Stomach (tissue), 9 donors: ENCODE measurements around the gene LEMD2. TPM values are rescaled to one million over a fixed set of nuclear protein-coding genes. Genes with fewer than 3 reads are reported as not detected.
A peak's percentile ranks its signal among the peaks of the same experiment; 100 is the strongest.

ENCODE experiments used
- DNase-seq, 2 donors: peaks; one replicate each; pipeline versions ENCODE4 v3.0.0 to v3.0.0-alpha.2; 2013 to 2019
- H3K27ac ChIP-seq, 5 donors: fragments of 200-600 bp in 4 of 5; sonication (generic) in 4 of 5; one replicate each; pipeline ENCODE4 v1.5.1; 2013 to 2019; ENCODE audit warnings: mild to moderate bottlenecking in 1 of 5, moderate library complexity in 1 of 5
- H3K27me3 ChIP-seq, 3 donors: fragments of 200-600 bp; sonication (generic); one replicate each; pipeline ENCODE4 v1.5.1; 2017 to 2019; ENCODE audit warnings: mixed run types in 1 of 3
- H3K36me3 ChIP-seq, 4 donors: fragments of 200-600 bp; sonication (generic); 1 replicate in 3 of 4; 2 replicates in 1 of 4; pipeline ENCODE4 v1.5.1; 2016 to 2019
- H3K4me1 ChIP-seq, 4 donors: fragments of 200-600 bp; sonication (generic); one replicate each; pipeline ENCODE4 v1.5.1; 2016 to 2019
- H3K4me3 ChIP-seq, 4 donors: fragments of 200-600 bp; sonication (generic) in 3 of 4; one replicate each; pipeline ENCODE4 v1.5.1; 2016 to 2019; ENCODE audit warnings: mild to moderate bottlenecking in 1 of 4
- H3K9me3 ChIP-seq, 4 donors: fragments of 200-600 bp; sonication (generic); one replicate each; pipeline ENCODE4 v1.5.1; 2016 to 2019
- EP300 ChIP-seq: sonication (generic); formaldehyde crosslinking; IDR thresholded peaks from one replicate; pipeline ENCODE4 v1.6.1; 2017; ENCODE audit warnings: antibody characterized with exemption
- POLR2A ChIP-seq, 4 donors: fragments of 450-650 bp; IDR thresholded peaks; one replicate each; pipeline ENCODE4 v1.6.1; 2016; ENCODE audit warnings: antibody characterized with exemption in 4 of 4, control low read depth in 2 of 4, mild to moderate bottlenecking in 1 of 4, moderate library complexity in 1 of 4
- POLR2AphosphoS5 ChIP-seq, 3 donors: sonication (generic); formaldehyde crosslinking; IDR thresholded peaks; one replicate each; pipeline ENCODE4 v1.6.1; 2016; ENCODE audit warnings: antibody characterized with exemption in 3 of 3
- WGBS, 5 donors: extraction: QIAGEN DNeasy Blood & Tissue Kit in 3 of 5; methylation state at CpG; one replicate each; pipeline versions ENCODE4 v1.1.5 to v1.1.7; 2013 to 2018; 5-methylcytosine and 5-hydroxymethylcytosine counted together
- intact Hi-C: fragments of 100-400 bp; cut with DNase I; formaldehyde crosslinking; loops from one replicate; pipeline ENCODE4 v1.15.1; 2023; ENCODE audit warnings: low total_unique reads
- polyA plus RNA-seq, 3 donors: library from polyadenylated mRNA; stranded (reverse); fragments of 200-250 nt; gene quantifications; one replicate each; pipeline ENCODE4 v1.2.3, GENCODE V29; 2013
- total RNA-seq, 5 donors: library from RNA; depleted of rRNA; stranded (reverse); fragments of >200 nt; gene quantifications; one replicate each; pipeline versions ENCODE4 v1.1.0 to v1.2.3, GENCODE V29; 2014 to 2016
- TF ChIP-seq, protein P1 (sequence below), 7 experiments: fragments of 450-650 bp in 4 of 7; fragments of 200-600 bp in 3 of 7; sonication (generic) in 3 of 7; IDR thresholded peaks; one replicate each; pipeline ENCODE4 v1.5.1; 2016 to 2019; ENCODE audit warnings: antibody characterized with exemption in 7 of 7, control low read depth in 2 of 7, mild to moderate bottlenecking in 1 of 7
- donor health status: healthy with polysubstance abuse.
- donor health status: Bipolar disorder and iron deficiency.
- donor health status: healthy.

Gene LEMD2
- total and polyA plus RNA-seq, 8 donors = 22.0 to 428 (median 54.2) TPM

DNA sequence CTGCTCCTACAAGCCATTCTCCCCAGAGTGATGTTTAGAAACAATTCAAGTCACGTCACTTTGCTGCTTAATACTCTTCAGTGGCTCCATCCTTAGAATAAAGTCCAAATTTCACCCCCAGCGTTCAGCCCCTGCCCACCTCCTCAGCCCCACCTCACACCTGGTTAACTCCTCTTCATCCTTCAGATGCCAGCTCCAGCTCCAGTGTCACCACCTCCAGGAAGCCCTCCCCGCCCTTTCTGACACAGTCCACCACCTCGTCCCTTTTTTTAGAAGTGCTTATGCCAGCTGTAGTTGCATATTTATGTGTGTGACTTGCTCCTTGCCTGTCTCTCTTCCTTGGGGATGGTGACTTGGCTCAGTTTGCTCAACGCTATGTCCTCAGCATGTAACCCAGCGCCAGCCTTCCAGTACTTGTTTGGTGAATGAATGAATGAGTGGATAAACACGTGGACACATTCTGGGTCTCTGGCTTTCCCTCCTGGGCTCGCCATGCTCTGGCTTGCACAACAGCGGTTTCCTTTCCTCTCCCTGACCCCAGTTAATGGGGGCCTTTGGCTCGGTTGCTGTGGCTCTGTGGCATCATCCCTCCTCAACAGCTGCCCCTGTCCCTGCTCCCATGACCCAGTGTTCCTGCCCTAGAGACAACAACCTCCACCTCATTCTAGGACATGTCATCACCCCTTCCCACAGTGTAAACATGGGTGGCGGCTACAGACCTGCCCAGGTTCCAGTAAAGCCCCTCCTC is 38.5 kb downstream of the LEMD2 start:
- Histone ChIP-seq H3K27ac (peak overlapping the region in 1 of 5 donors; percentile 28), H3K36me3 (no peaks in the 10 kb centered on the region), H3K27me3 (peaks cover 0 to 10% (median 0%) of the 10 kb centered on the region in 3 donors), H3K4me3 (no peak overlapping the region), H3K9me3 (no peaks in the 10 kb centered on the region), H3K4me1 (peaks cover 0 to 15% (median 6%) of the 10 kb centered on the region in 4 donors)
- DNase-seq = no peak
- 49 to 74% (median 59%) methylated on average over 10 to 11 of the region's 11 CpGs for WGBS, 5 donors
- no peak for TF ChIP-seq EP300
- peak in 1 of 3 donors; percentile 15 for TF ChIP-seq POLR2AphosphoS5 (IDR thresholded peaks at IDR 0.05)
- TF ChIP-seq POLR2A (IDR thresholded peaks at IDR 0.05) = no peak
- intact Hi-C loops = no loop called here

DNA sequence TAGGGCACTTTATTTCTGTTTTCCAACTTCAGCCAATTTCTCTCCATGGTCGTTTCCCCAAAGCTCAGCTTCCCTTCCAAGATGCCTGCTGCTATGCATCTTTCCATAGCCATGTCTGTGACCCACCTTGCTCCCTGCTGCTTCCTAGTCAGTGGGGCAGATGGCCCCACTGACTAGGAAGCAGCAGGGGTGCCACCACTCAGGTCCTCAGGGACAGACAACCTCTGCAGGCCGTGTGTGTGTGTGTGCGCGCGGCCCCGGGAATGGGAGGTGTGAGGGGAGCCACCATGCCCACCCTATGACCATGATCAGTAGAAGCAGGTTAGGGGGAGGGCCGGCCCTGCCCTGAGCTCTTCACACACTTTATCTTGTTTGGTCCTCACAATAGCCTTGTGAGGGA is 39.5 kb downstream of the LEMD2 start:
- H3K4me1 ChIP-seq = peaks cover 0 to 19% (median 7%) of the 10 kb centered on the region in 4 donors
- H3K4me3 ChIP-seq = no peak overlapping the region
- peaks cover 0 to 10% (median 0%) of the 10 kb centered on the region in 3 donors for H3K27me3 ChIP-seq
- 70 to 90% (median 81%) methylated on average over 7 of the region's 7 CpGs for WGBS, 5 donors
- H3K9me3 ChIP-seq = no peaks in the 10 kb centered on the region
- TF ChIP-seq POLR2AphosphoS5 (IDR thresholded peaks at IDR 0.05) (no peak), POLR2A (IDR thresholded peaks at IDR 0.05) (no peak), EP300 (no peak)
- TF ChIP-seq, protein P1, sequence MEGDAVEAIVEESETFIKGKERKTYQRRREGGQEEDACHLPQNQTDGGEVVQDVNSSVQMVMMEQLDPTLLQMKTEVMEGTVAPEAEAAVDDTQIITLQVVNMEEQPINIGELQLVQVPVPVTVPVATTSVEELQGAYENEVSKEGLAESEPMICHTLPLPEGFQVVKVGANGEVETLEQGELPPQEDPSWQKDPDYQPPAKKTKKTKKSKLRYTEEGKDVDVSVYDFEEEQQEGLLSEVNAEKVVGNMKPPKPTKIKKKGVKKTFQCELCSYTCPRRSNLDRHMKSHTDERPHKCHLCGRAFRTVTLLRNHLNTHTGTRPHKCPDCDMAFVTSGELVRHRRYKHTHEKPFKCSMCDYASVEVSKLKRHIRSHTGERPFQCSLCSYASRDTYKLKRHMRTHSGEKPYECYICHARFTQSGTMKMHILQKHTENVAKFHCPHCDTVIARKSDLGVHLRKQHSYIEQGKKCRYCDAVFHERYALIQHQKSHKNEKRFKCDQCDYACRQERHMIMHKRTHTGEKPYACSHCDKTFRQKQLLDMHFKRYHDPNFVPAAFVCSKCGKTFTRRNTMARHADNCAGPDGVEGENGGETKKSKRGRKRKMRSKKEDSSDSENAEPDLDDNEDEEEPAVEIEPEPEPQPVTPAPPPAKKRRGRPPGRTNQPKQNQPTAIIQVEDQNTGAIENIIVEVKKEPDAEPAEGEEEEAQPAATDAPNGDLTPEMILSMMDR (IDR thresholded peaks at IDR 0.05) = no peak
- intact Hi-C loops = no loop called here
- no peak for DNase-seq
- H3K36me3 ChIP-seq = no peaks in the 10 kb centered on the region
- H3K27ac ChIP-seq = no peak overlapping the region

DNA sequence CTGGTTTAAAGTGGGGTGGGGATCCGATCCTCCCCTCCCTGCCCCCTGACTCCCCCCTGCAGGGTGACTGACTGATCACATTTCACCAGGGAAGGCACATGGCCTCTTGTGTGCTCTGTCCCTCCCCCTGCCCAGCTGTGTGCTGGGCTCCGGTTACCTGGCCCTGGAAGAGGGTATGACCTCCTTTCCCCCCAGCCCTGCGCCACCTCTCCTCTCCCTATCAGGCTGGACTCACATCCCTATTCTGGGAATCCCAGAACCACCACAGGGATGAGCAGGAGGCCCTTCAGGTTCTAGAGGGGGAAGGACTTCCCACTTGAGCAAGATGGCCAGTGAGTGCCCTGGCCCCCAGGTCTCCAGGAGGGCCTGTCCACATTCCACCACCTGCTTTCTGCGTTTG is 40.1 kb downstream of the LEMD2 start:
- TF ChIP-seq, protein P1 (IDR thresholded peaks at IDR 0.05) = no peak
- TF ChIP-seq EP300 = no peak
- TF ChIP-seq POLR2A (IDR thresholded peaks at IDR 0.05) = no peak
- no peak for TF ChIP-seq POLR2AphosphoS5 (IDR thresholded peaks at IDR 0.05)
- intact Hi-C loops = no loop called here
- 73 to 90% (median 83%) methylated on average over 4 of the region's 4 CpGs for WGBS, 5 donors

DNA sequence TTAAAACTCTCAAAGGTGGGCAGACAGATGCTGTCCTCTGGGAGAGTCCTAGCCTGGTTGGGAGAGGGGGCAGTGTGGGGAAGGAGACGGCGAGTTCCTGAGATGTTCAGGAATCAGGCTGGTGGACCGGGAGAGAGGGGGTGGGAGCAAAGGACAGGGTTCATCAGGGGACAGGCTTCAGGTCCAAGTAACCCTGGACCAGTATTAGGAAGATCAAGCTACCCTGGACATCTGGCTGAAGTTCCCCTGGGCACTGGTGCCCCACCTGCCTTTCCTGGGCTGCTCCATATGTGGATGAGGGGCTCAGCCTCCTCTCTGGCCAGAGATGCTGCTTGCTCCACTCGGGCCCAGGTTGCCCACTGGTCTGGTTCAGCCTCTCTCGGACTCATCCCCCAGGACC is 41.1 kb downstream of the LEMD2 start:
- H3K27ac ChIP-seq = peak overlapping the region in 1 of 5 donors; percentile 61
- no peaks in the 10 kb centered on the region for H3K9me3 ChIP-seq
- H3K36me3 ChIP-seq = no peaks in the 10 kb centered on the region
- DNase-seq = no peak
- peaks cover 0 to 10% (median 0%) of the 10 kb centered on the region in 3 donors for H3K27me3 ChIP-seq
- peaks cover 0 to 27% (median 10%) of the 10 kb centered on the region in 4 donors for H3K4me1 ChIP-seq
- TF ChIP-seq POLR2AphosphoS5 (IDR thresholded peaks at IDR 0.05) (no peak), EP300 (no peak), POLR2A (IDR thresholded peaks at IDR 0.05) (no peak)
- TF ChIP-seq, protein P1 (IDR thresholded peaks at IDR 0.05) = no peak
- intact Hi-C loops = no loop called here
- WGBS, 5 donors = 73 to 92% (median 88%) methylated on average over 5 of the region's 5 CpGs
- H3K4me3 ChIP-seq = no peak overlapping the region

More for the DNA sequence above, 40.1 kb downstream of the LEMD2 start:
- Histone ChIP-seq H3K27ac (no peak overlapping the region), H3K36me3 (no peaks in the 10 kb centered on the region), H3K4me1 (peaks cover 0 to 25% (median 10%) of the 10 kb centered on the region in 4 donors), H3K27me3 (peaks cover 0 to 10% (median 0%) of the 10 kb centered on the region in 3 donors), H3K9me3 (no peaks in the 10 kb centered on the region), H3K4me3 (no peak overlapping the region)
- DNase-seq = no peak
